Testis (tissue), 2 donors: ENCODE data around the gene RIMBP2.

Experiments used
- POLR2A ChIP-seq: fragments of 450-650 bp; IDR thresholded peaks from one replicate; pipeline ENCODE4 v1.6.1; 2017; ENCODE audit warnings: antibody characterized with exemption, mild to moderate bottlenecking, moderate library complexity
- TF ChIP-seq, protein P1 (sequence below), 3 experiments: fragments of 450-650 bp in 2 of 3; fragments of 200-600 bp in 1 of 3; sonication (generic) in 1 of 3; IDR thresholded peaks; one replicate each; pipeline ENCODE4 v1.5.1; 2016 to 2019; ENCODE audit warnings: antibody characterized with exemption in 3 of 3, mild to moderate bottlenecking in 2 of 3, moderate library complexity in 1 of 3

DNA sequence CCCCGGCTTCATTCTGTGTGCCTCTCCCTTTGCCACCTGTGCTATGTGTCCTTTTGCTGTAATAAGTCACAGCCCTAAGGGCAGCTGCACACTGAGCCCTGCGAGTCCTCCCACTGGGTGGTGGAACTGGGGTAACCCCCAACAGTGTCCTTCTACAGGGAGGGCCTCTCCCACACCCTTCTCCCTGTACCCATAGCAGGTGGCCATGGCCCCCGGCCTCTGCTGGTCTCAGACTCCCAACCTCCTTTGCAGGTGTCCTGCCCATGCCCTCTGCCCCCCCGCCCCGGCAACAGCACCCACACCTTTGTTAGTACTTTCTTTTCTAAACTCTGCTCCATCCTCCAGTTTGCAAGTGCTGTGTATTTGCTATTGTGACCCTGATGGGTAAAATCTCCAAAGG is 206.6 kb downstream of the RIMBP2 start:
- TF ChIP-seq, protein P1, sequence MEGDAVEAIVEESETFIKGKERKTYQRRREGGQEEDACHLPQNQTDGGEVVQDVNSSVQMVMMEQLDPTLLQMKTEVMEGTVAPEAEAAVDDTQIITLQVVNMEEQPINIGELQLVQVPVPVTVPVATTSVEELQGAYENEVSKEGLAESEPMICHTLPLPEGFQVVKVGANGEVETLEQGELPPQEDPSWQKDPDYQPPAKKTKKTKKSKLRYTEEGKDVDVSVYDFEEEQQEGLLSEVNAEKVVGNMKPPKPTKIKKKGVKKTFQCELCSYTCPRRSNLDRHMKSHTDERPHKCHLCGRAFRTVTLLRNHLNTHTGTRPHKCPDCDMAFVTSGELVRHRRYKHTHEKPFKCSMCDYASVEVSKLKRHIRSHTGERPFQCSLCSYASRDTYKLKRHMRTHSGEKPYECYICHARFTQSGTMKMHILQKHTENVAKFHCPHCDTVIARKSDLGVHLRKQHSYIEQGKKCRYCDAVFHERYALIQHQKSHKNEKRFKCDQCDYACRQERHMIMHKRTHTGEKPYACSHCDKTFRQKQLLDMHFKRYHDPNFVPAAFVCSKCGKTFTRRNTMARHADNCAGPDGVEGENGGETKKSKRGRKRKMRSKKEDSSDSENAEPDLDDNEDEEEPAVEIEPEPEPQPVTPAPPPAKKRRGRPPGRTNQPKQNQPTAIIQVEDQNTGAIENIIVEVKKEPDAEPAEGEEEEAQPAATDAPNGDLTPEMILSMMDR (IDR thresholded peaks at IDR 0.05), result no peak
- TF ChIP-seq POLR2A, result no peak
